Raji (cell line): Measurements from ENCODE around the gene PIK3CB.

Experiments
- POLR2A ChIP-seq: IDR thresholded peaks from 2 replicates; pipeline ENCODE4 v1.6.1; 2011; ENCODE audit warnings: low read depth, low read length, control low read depth; ENCODE audit not compliant: insufficient read depth

PIK3CB gene

DNA sequence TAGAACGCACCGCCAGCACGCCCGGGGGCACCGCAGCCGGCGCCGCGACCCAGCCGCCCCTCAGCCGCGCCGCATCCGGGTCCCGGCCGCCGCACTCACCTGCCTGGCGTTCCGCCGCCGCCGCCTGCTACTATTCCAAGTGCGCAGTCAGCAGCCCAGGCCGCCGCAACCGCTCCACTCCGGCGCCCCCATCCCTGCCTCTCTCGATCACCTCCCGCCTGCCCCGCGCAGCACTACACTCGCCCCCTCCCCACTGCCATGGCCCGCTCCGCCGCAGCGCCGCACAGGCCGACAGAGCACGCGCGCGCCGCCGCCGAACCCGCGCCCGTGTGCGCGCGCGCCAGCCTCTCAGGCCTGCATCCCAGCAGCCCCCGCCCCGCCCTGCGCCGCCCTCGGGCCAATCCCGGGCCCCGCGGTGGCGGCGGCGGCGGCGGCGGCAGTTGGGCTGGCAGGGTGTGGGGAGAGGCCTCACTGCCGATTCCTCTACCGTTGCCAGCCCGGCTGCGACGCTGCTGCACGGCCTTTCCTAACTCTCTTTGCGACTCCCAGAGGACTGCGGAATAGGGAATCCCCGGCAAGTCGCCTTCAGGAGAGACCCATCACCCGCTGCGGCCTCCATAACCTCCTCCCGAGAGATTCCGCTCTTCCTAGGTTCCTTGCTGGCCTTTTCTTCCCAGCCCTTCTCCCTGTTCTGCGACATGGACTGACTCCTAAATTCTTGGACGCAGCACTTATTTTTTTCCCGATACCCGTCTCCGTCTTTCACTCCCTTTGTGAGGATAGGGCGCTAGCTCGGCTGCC is at the start of gene PIK3CB:
TSS of gene PIK3CB (minus strand) at position 333 of the 801 bp plus-strand sequence. CDS start 75,585 bp downstream, outside the sequence.
- TF ChIP-seq POLR2A, result peak; percentile 84

DNA sequence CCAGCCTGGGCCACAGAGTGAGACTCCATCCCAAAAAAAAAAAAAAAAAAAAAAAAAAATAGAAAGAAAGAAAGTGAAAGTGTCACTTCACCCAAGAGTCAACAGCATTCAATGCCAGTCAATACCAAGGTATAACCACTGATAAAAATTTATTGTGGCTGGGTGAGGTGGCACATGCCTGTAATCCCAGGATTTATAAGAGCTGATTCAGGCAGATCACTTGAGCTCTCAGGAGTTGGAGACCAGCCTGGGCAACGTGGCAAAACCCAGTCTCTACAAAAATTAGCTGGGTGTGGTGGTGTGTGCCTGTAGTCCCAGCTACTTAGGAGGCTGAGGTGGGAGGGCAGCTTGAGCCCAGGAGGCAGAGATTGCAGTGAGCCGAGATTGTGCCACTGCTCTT is 46.5 kb upstream of the PIK3CB start:
- no peak for TF ChIP-seq POLR2A

DNA sequence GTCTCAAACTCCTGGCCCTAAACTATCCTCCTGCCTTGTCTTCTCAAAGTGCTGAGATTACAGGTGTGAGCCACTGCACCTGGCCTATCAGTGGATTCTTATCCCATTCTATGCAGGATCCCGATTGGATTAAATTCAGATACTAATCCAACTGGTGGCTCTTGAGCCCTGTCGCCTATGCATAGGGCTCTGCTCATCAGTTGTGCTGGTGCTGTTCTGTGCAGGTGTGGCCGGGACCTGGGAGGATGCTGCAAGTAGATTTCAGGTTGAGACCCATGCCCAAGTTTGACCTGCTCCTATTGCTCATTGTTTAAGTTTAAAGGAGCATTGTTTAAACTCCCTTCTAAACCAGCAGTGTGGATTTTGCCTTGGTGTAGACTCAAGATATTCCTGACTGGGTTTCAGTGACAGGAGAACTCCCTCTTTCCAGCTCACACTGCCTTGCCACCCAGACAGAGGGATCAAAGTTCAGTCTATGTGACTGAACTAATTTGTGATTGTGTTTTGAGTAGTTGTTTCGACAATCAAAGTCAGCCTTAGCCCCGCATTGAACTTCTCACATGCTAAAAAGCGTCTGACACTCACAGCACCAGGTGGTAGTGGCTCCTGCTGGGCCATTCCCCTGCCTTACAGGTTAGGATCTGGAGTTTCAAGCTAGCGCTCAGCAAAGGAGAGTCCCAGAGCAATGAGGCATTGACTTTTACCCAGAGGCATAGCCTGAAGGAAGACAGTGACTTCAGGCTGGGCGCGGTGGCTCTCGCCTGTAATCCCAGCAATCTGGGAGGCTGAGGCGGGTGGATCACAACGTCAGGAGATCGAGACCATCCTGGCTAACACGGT is 45.0 kb upstream of the PIK3CB start:
- no peak for TF ChIP-seq POLR2A

DNA sequence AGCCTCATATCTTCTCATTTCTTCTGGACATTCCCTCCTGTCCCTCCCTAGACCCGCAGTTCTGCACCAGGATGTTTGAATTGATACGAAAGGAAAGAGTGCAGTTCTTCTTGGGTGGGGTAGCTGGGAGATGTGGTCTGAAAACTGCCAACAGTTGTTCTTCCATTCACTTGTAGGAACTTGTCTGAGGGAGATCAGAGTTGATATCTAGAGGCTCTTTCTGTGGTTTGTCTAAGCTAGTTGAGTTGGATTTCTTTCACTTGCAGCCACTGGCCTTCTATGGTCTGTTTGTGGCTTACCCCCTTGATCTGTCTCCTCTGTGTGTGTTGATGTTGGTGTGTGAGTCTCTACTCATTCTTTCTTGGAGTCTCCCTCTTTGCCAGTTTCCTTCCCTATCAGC is 42.5 kb upstream of the PIK3CB start:
- TF ChIP-seq POLR2A, result no peak

DNA sequence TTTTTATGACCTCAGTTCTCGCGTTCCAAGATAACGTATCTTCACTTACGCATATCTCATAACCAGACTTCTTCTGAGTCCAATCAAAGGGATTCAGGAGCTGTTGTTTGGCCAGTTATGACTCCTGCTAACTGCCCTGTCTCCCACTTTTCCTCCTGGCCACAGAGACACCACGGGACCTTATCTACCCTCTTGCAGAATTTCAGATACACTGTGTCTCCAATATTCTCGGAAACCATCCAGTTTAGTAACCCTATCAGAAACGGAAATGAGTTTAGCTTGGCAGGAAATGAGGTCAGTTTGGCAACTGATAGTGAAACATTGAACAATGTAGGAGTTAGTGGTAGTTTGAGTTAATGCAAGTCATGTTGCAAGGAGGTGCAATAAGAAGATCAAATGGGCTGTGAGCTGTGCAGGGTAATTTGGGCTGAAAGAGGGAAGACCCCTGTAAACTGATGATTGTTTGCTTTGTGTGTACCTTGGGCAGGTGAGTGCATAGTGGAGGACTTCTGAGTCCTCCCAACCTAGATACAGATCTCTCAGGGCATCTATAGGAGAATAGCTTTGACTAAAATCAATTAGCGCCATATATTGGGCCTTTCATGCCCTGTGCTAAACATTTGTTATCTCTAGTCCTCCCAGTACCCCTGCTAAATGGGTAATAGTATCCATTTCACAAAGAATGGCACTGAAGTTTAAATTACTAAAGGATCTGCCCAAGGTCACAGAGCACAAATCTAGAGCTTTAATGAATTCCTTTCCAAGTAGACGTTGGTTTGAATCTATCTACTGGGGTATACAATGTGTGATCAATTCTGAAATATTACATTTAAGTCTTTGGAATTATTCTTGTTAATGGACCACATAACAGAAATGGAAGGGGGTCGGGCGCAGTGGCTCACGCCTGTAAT is 41.3 kb upstream of the PIK3CB start:
- TF ChIP-seq POLR2A, result no peak

DNA sequence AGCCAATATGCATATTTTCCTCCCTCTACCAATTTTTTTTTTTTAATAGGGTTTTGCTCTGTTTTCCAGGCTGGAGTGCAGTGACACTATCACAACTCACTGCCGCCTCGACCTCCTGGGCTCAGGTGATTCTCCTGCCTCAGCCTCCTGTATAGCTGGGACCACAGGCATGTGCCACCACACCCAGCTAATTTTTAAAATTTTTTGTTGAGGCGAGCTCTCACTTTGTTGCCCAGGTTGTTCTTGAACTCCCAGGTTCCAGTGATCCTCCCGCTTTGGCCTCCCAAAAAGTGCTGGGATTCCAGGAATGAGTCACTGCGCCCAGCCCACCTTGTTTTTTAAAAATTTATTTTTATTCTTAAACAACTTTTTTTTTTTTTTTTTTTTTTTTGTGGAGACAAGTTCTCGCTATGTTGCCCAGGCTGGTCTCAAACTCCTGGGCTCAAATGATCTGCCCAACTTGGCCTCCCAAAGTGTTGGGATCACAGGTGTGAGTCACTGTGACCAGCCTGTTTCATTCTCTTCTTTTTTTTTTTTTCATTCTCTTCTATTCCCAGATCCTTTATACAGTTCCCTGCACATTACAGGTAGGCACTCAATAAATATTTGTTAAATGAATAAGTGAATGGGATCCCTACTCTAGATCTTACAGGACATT is 40.5 kb upstream of the PIK3CB start:
- TF ChIP-seq POLR2A, result no peak

DNA sequence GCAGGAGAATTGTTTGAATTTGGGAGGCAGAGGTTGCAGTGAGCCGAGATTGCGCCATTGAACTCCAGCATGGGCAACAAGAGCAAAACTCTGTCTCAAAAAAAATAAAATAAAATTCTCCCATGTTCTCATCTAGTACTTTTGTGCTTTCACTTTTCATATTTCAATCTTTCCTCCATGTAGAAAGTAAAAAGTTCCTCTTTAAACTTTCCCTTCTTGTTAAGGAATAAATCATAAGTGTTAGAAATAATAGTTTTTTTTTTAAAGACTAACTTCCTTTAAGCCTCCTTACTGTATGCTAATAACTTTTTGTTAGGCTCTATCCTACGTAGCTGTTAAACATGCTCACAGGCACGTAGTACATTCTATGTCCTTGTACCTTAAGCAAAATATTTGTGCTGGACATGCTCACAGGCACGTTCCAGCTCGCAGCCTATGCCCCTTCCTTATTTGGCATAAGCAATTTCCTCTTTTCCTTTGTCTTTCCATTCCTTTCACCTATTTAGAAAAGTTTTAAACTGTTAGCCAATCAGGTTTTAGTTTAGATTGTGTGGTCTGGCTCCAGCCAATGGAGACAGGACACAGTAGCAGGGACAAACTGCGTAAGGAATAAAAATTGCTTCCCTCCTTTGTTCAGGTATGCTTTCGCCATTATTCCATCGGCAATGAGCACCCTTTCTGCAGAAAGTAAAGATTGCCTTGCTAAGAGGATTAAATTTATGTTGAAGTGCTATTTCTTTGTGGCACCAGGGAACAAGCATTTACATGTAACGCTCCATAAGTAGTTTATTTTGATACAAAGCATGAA is 38.9 kb upstream of the PIK3CB start:
- no peak for TF ChIP-seq POLR2A

DNA sequence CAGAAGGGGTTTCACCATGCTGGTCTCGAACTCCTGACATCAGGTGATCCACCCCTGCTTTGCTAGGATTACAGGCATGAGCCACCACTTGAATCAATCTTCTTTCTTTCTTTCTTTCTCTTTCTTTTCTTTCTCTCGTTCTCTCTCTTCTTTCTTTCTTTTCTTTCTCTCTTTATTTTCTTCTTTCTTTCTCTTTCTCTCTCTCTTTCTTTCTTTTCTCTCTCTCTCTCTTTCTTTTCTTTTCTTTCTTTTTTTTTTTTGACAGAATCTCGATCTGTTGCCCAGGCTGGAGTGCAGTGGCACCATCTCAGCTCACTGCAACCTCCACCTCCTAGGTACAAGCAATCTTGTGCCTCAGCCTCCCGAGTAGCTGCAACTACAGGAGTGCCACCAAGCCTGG is 37.9 kb upstream of the PIK3CB start:
- no peak for TF ChIP-seq POLR2A

DNA sequence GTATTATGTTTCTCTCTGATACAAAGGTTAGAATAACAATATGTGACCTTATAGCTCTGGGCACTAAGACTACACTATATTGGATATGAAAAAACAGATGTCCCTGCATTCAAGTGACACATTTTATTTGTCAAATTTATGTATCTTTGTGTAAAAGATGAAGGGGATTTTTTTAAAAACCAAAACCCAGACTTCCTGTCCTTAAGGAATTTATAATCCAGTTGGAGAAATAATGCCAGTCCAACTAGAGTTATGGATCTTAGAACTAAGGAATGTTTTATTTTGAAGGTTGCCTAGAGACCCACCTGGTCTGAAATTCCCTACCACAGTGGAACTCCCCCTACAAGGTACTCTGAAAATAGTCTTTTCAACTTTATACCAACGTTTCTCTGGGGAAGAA is 33.3 kb upstream of the PIK3CB start:
- no peak for TF ChIP-seq POLR2A

DNA sequence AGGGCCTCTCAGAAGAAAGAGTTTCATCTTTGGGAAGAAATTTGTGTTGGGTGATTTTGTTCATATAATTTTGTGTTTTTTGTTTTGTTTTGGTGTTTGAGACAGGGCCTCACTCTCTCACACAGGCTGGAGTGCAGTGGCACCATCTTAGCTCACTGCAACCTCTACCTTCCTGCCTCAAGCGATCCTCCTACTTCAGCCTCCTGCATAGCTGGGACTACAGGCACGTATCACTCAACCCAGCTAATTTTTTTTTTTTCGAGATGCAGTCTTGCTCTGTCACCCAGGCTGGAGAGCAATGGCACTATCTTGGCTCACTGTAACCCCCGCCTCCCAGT is 29.0 kb upstream of the PIK3CB start:
- TF ChIP-seq POLR2A, result no peak

DNA sequence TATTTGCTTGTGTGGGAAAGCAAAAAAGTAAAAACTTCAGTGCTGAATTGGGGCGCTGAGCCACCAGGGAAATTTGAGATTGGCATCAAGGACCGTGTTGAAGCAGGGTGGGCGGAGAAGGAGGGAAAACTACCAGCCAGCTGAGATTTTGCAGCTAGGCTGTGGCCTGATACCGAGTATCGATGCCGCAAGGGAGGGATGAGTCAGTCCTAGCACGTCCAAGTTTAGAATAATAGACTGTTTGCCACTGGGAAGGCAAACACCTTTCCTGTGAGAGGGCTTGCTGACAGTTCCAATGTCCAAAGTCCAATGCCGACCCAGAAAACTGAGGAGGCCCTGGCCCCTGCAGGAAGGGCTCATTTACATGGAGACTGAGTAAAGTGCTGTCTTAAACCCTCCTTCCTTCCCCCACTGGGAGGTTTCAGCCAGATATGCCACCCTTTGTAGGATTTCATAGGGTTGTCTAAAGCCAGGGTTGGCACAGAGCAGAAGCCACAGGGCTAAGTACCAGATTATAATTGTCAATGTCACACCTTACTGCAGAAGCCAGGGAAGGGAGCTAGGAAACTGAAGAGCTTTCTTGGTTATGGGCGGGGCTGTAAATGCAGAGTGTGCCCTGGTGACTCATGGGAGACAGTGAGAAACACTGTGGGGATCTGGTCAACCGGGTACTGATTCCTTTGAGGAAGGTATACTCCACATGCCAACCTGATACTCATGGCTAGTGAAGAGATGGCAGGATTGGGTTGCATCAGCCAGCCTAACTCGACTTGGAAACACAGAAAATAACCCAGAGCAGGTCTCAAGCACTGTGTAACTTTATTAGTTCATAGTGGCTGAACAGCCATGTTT is 28.4 kb upstream of the PIK3CB start:
- TF ChIP-seq POLR2A, result no peak

DNA sequence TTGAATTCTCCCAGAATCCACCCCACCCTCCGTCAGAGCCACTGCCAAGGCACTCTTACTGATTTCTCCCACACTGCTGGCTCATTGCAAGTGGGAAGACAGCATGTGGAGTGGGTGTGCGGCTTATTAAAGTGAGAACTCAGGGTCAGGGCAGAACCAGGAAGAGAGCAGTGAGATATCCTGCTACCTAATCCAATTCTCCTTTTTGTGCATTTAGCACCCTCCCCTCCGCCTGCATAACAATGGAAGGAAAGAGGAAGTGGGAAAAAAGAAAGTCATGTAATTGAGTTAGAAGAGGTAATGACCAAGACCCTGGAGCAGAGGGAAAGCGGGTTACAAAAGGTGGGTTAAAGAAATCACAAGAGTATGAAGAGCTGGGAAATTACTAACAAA is 27.8 kb upstream of the PIK3CB start:
- TF ChIP-seq POLR2A, result no peak

DNA sequence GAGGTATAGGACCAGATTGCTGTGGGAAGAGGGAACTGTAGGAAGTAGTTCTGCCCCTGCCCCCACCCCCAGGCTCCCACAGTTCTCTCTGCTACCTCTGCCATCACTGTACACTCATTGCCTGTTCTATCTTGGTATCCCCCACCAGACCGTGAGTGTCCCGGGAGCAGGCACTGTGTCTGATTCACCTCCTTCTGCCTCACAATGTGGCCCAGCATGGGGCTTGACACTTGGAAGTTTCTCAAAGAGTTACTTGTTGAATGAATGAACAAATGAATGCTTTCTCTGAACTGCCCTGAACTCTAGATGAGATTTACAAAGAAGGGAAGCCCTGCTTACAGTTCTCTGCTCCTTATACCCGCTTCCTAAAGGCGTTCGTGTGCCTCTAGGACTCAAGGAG is 27.1 kb upstream of the PIK3CB start:
- no peak for TF ChIP-seq POLR2A
